ENCODE results near the gene FAIM2. TPM values are rescaled to one million over a fixed set of nuclear protein-coding genes. Genes with fewer than 3 reads are reported as not detected.

Gene FAIM2
- total and polyA plus RNA-seq, 10 of the 15 experiments (the other 5 are each of a cell fraction or from before 2014, with no cell fraction given): not detected

DNA sequence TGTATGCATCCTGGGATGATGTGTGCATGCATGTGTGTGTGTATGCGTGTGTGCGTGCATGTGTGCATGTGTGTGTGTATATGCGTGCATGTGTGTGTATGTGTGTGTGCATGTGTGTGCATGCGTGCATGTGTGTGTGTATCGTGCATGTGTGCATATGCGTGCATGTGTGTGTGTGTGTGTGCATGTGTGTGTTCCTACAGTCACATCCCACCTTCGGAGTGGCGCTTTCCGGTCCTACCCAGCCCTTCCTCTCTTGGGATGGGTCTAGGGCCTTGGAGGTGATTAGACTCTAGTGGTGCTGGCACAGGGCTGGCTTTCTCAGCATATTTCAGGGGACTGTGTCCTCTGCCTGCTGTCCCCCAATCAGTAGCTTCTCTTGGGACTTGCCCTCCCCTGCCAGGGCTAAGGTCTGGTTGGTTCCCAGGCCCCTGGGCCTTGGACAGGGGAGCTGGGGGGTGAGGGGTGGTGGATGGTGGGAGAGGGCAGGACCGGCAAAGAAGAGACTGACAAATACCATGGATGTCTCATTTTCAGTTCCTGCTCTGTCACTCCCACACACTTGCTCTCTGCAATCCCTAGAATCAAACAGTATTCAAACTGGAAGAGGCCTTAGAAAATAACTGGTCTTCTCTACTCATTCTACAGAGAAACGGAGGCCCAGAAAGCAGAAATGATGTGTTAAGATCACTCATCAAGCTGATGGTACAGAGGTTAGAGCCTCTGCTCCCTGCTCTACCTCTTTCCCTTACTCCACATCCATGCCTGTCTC is 21.9 kb upstream of the FAIM2 start:
- Histone ChIP-seq H3K79me2 (ENCODE audit: control insufficient read depth, insufficient read depth, low read length) (no peaks in the 10 kb centered on the region), H2AFZ (ENCODE audit: control insufficient read depth, low read depth, low read length) (no peak overlapping the region), H3K4me3 (no peak overlapping the region), H3K4me1 (ENCODE audit: control insufficient read depth, insufficient read depth, low read length) (no peaks in the 10 kb centered on the region), H3K9me3 (replicated peaks; ENCODE audit: control insufficient read depth, insufficient read depth, low read length) (no peaks in the 10 kb centered on the region), H3K27ac (ENCODE audit: control insufficient read depth, insufficient read depth) (no peak overlapping the region), H3K4me2 (ENCODE audit: control insufficient read depth, insufficient read depth) (no peak overlapping the region), H3K9ac (ENCODE audit: control insufficient read depth, insufficient read depth, low read length) (no peak overlapping the region), H3K36me3 (ENCODE audit: control insufficient read depth in 2 of 2, insufficient read depth in 2 of 2, low read length in 1 of 2) (no peaks in the 10 kb centered on the region), H3K27me3 (replicated peaks in 1 of 2; ENCODE audit: control insufficient read depth in 2 of 2, insufficient read depth in 2 of 2, low read length in 1 of 2) (peaks cover 3% of the 10 kb centered on the region in 2 experiments; a peak in 2 of 4 replicates), H4K20me1 (ENCODE audit: control insufficient read depth, insufficient read depth) (no peaks in the 10 kb centered on the region)
- FAIRE-seq (no peak), DNase-seq (ENCODE audit: low read depth, low spot score) (no peak), ATAC-seq (no peak)
- ChIA-PET SMC1A (ENCODE audit: uncharacterized antibody, unreplicated experiment) (interaction anchor here (1.0 to 1.3 kb wide), 2 partner anchors 104 to 122 kb away, joined by 3 read pairs; no protein-coding TSS in a partner anchor), POLR2A (interaction anchor here (0.6 kb wide), 1 partner anchor 146 kb away, joined by 3 read pairs; no protein-coding TSS in a partner anchor), RAD21 (ENCODE audit: unreplicated experiment) (no interaction called here), CTCF (no interaction called here)
- intact Hi-C loops (cut with micrococcal nuclease; ENCODE audit: unreplicated experiment): no loop called here
- 62% methylated on average over 11 of the region's 11 CpGs for WGBS (ENCODE audit: insufficient coverage, insufficient replicate concordance, low lambda C conversion rate, missing lambda C conversion rate)
- no TSS peak for BruUV-seq (replicated peaks)
- in situ Hi-C loops (cut with MboI): no loop called here
- TF ChIP-seq, protein P1, sequence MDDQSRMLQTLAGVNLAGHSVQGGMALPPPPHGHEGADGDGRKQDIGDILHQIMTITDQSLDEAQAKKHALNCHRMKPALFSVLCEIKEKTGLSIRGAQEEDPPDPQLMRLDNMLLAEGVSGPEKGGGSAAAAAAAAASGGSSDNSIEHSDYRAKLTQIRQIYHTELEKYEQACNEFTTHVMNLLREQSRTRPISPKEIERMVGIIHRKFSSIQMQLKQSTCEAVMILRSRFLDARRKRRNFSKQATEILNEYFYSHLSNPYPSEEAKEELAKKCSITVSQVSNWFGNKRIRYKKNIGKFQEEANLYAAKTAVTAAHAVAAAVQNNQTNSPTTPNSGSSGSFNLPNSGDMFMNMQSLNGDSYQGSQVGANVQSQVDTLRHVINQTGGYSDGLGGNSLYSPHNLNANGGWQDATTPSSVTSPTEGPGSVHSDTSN (IDR thresholded peaks at IDR 0.05; ENCODE audit: insufficient replicate concordance, low read depth, low read length): peak; percentile 9
- TF ChIP-seq, protein P2, sequence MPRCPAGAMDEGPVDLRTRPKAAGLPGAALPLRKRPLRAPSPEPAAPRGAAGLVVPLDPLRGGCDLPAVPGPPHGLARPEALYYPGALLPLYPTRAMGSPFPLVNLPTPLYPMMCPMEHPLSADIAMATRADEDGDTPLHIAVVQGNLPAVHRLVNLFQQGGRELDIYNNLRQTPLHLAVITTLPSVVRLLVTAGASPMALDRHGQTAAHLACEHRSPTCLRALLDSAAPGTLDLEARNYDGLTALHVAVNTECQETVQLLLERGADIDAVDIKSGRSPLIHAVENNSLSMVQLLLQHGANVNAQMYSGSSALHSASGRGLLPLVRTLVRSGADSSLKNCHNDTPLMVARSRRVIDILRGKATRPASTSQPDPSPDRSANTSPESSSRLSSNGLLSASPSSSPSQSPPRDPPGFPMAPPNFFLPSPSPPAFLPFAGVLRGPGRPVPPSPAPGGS (IDR thresholded peaks at IDR 0.05; ENCODE audit: borderline replicate concordance, insufficient read depth, low read depth, low read length, poor library complexity, severe bottlenecking): peak; percentile 94
- TF ChIP-seq TCF3 (IDR thresholded peaks at IDR 0.05; ENCODE audit: borderline replicate concordance, insufficient read depth, low read depth, low read length): no peak
- TF ChIP-seq ETV6 (conservative IDR thresholded peaks at IDR 0.05 in 1 of 2, IDR thresholded peaks at IDR 0.05 in 1 of 2; ENCODE audit: borderline replicate concordance in 1 of 2, low read depth in 1 of 2): no peak
- no peak for TF ChIP-seq RB1 (IDR thresholded peaks at IDR 0.05; ENCODE audit: borderline replicate concordance)
- no peak for TF ChIP-seq SIN3A (IDR thresholded peaks at IDR 0.05; ENCODE audit: low read depth, low read length)
- TF ChIP-seq, protein P3, sequence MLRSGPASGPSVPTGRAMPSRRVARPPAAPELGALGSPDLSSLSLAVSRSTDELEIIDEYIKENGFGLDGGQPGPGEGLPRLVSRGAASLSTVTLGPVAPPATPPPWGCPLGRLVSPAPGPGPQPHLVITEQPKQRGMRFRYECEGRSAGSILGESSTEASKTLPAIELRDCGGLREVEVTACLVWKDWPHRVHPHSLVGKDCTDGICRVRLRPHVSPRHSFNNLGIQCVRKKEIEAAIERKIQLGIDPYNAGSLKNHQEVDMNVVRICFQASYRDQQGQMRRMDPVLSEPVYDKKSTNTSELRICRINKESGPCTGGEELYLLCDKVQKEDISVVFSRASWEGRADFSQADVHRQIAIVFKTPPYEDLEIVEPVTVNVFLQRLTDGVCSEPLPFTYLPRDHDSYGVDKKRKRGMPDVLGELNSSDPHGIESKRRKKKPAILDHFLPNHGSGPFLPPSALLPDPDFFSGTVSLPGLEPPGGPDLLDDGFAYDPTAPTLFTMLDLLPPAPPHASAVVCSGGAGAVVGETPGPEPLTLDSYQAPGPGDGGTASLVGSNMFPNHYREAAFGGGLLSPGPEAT (IDR thresholded peaks at IDR 0.05; ENCODE audit: low read depth): no peak
- no peak for TF ChIP-seq MXI1 (IDR thresholded peaks at IDR 0.05; ENCODE audit: low read depth, low read length)
- no peak for TF ChIP-seq SMAD1 (IDR thresholded peaks at IDR 0.05; ENCODE audit: low read depth, partially characterized antibody)
- no peak for TF ChIP-seq IKZF2 (IDR thresholded peaks at IDR 0.05)
- peak; percentile 24 for TF ChIP-seq NR2C2 (IDR thresholded peaks at IDR 0.05; ENCODE audit: borderline replicate concordance, control insufficient read depth, insufficient read length, low read depth)
- TF ChIP-seq, protein P4, sequence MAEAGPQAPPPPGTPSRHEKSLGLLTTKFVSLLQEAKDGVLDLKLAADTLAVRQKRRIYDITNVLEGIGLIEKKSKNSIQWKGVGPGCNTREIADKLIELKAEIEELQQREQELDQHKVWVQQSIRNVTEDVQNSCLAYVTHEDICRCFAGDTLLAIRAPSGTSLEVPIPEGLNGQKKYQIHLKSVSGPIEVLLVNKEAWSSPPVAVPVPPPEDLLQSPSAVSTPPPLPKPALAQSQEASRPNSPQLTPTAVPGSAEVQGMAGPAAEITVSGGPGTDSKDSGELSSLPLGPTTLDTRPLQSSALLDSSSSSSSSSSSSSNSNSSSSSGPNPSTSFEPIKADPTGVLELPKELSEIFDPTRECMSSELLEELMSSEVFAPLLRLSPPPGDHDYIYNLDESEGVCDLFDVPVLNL (IDR thresholded peaks at IDR 0.05; ENCODE audit: low read depth, low read length): no peak
- TF ChIP-seq, protein P5, sequence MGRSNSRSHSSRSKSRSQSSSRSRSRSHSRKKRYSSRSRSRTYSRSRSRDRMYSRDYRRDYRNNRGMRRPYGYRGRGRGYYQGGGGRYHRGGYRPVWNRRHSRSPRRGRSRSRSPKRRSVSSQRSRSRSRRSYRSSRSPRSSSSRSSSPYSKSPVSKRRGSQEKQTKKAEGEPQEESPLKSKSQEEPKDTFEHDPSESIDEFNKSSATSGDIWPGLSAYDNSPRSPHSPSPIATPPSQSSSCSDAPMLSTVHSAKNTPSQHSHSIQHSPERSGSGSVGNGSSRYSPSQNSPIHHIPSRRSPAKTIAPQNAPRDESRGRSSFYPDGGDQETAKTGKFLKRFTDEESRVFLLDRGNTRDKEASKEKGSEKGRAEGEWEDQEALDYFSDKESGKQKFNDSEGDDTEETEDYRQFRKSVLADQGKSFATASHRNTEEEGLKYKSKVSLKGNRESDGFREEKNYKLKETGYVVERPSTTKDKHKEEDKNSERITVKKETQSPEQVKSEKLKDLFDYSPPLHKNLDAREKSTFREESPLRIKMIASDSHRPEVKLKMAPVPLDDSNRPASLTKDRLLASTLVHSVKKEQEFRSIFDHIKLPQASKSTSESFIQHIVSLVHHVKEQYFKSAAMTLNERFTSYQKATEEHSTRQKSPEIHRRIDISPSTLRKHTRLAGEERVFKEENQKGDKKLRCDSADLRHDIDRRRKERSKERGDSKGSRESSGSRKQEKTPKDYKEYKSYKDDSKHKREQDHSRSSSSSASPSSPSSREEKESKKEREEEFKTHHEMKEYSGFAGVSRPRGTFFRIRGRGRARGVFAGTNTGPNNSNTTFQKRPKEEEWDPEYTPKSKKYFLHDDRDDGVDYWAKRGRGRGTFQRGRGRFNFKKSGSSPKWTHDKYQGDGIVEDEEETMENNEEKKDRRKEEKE (IDR thresholded peaks at IDR 0.05): no peak
- no peak for TF ChIP-seq CHD4 (IDR thresholded peaks at IDR 0.05)

Measured in GM12878 (cell line).